Endometrial microvascular endothelial cells (primary cell): ENCODE data around the gene ZNF277. TPM values are rescaled to one million over a fixed set of nuclear protein-coding genes. Genes with fewer than 3 reads are reported as not detected.

Experiments
- in situ Hi-C: cut with HindIII; loops from 2 replicates; pipeline ENCODE4 v1.10.0; 2017; ENCODE audit warnings: low sequenced_read_pairs, low pct_unique_long_range_greater_than_20kb; ENCODE audit errors: inconsistent ontology term
- total RNA-seq: library from RNA; depleted of rRNA; stranded (reverse); fragments of >200 nt; gene quantifications from one replicate; pipeline ENCODE4 v1.2.3, GENCODE V29; 2015; ENCODE audit errors: inconsistent ontology term

Gene ZNF277
- 15.4 TPM for total RNA-seq

GRCh38 chr7:112206238-112206990 lies at the start of gene ZNF277, which contains the start of gene DOCK4:
ZNF277 (plus strand) TSS chr7:112206695; CDS start chr7:112206717, 22 bp downstream.
DOCK4 (minus strand) TSS chr7:112206399; CDS start chr7:112206138, 261 bp downstream.
- in situ Hi-C loops, result no loop called here

- in situ Hi-C loops, result no loop called here
These were observed 49.4 kb upstream of the ZNF277 start for GRCh38 chr7:112157072-112157471.

- in situ Hi-C loops, result no loop called here
These were observed 47.1 kb upstream of the ZNF277 start for GRCh38 chr7:112159351-112159750.

GRCh38 chr7:112160130-112160770 lies 46.2 kb upstream of the ZNF277 start:
- in situ Hi-C loops, result no loop called here

- in situ Hi-C loops, result no loop called here
These were observed 45.7 kb upstream of the ZNF277 start for GRCh38 chr7:112160771-112161150.

GRCh38 chr7:112161253-112162141 lies 45.0 kb upstream of the ZNF277 start:
- in situ Hi-C loops, result no loop called here

GRCh38 chr7:112162142-112162766 lies 44.2 kb upstream of the ZNF277 start:
- in situ Hi-C loops, result no loop called here

GRCh38 chr7:112162784-112163506 lies 43.5 kb upstream of the ZNF277 start:
- in situ Hi-C loops, result no loop called here

GRCh38 chr7:112167147-112167546 lies 39.3 kb upstream of the ZNF277 start:
- in situ Hi-C loops, result no loop called here

GRCh38 chr7:112168915-112169314 lies 37.6 kb upstream of the ZNF277 start:
- in situ Hi-C loops, result no loop called here

- in situ Hi-C loops, result no loop called here
These were observed 34.8 kb upstream of the ZNF277 start for GRCh38 chr7:112171673-112172072.

GRCh38 chr7:112172870-112173567 lies 33.5 kb upstream of the ZNF277 start:
- in situ Hi-C loops, result no loop called here

- in situ Hi-C loops, result no loop called here
These were observed 33.0 kb upstream of the ZNF277 start for GRCh38 chr7:112173568-112173905.

- in situ Hi-C loops, result no loop called here
These were observed 32.3 kb upstream of the ZNF277 start for GRCh38 chr7:112174192-112174591.

- in situ Hi-C loops, result no loop called here
These were observed 30.3 kb upstream of the ZNF277 start for GRCh38 chr7:112176241-112176640.

- in situ Hi-C loops, result no loop called here
These were observed 29.6 kb upstream of the ZNF277 start for GRCh38 chr7:112176693-112177415.

- in situ Hi-C loops, result no loop called here
These were observed 26.3 kb upstream of the ZNF277 start for GRCh38 chr7:112180223-112180622.
